Gastroesophageal sphincter (tissue), 4 donors: ENCODE results near the gene PIGU. TPM values are rescaled to one million over a fixed set of nuclear protein-coding genes. Genes with fewer than 3 reads are reported as not detected.
A peak's percentile ranks its signal among the peaks of the same experiment; 100 is the strongest.

ENCODE experiments used
- ATAC-seq: fragments of 150-250 bp; one replicate; pipeline ENCODE4 v1.9.1; 2016; ENCODE audit warnings: mild to moderate bottlenecking, moderate library complexity
- H3K27ac ChIP-seq, 4 donors: fragments of 200-600 bp; sonication (generic) in 3 of 4; 1 replicate in 3 of 4; 2 replicates in 1 of 4; pipeline ENCODE4 v1.5.1; 2016 to 2019
- H3K27me3 ChIP-seq: fragments of 200-600 bp; sonication (generic); one replicate; pipeline ENCODE4 v1.5.1; 2019
- H3K36me3 ChIP-seq, 2 donors: fragments of 200-600 bp; sonication (generic); one replicate each; pipeline ENCODE4 v1.5.1; 2019; ENCODE audit warnings: control low read depth in 1 of 2
- H3K4me1 ChIP-seq, 3 donors: fragments of 200-600 bp; sonication (generic); 1 replicate in 2 of 3; 2 replicates in 1 of 3; pipeline ENCODE4 v1.5.1; 2016 to 2019; ENCODE audit warnings: control low read depth in 2 of 3
- H3K4me3 ChIP-seq, 2 donors: fragments of 200-600 bp; sonication (generic); one replicate each; pipeline ENCODE4 v1.5.1; 2019; ENCODE audit warnings: mild to moderate bottlenecking in 1 of 2, moderate library complexity in 1 of 2
- H3K9me3 ChIP-seq, 3 donors: fragments of 200-600 bp; sonication (generic); one replicate each; pipeline ENCODE4 v1.5.1; 2017 to 2019; ENCODE audit warnings: control low read depth in 2 of 3
- EP300 ChIP-seq: sonication (generic); formaldehyde crosslinking; IDR thresholded peaks from one replicate; pipeline ENCODE4 v1.6.1; 2017; ENCODE audit warnings: antibody characterized with exemption, mild to moderate bottlenecking
- POLR2A ChIP-seq, 2 donors: fragments of 450-650 bp; IDR thresholded peaks; one replicate each; pipeline ENCODE4 v1.6.1; 2017; ENCODE audit warnings: antibody characterized with exemption in 2 of 2, mild to moderate bottlenecking in 2 of 2, moderate library complexity in 1 of 2
- POLR2AphosphoS5 ChIP-seq: sonication (generic); formaldehyde crosslinking; IDR thresholded peaks from one replicate; pipeline ENCODE4 v1.6.1; 2017; ENCODE audit warnings: antibody characterized with exemption
- WGBS, 2 donors: methylation state at CpG; one replicate each; pipeline ENCODE4 v1.1.5; 2018; ENCODE audit warnings: low coverage in 1 of 2; 5-methylcytosine and 5-hydroxymethylcytosine counted together
- total RNA-seq, 4 donors: library from RNA; depleted of rRNA; stranded (reverse); fragments of >200 nt; gene quantifications; one replicate each; pipeline ENCODE4 v1.1.0, GENCODE V29; 2016
- TF ChIP-seq, protein P1 (sequence below), 4 experiments: fragments of 200-600 bp in 2 of 4; fragments of 450-650 bp in 2 of 4; sonication (generic) in 1 of 4; IDR thresholded peaks; one replicate each; pipeline ENCODE4 v1.5.1; 2017 to 2019; ENCODE audit warnings: antibody characterized with exemption in 4 of 4, mild to moderate bottlenecking in 2 of 4, moderate library complexity in 2 of 4

The PIGU gene
- total RNA-seq, 4 donors from 2014 or later = 5.4 to 11.8 (median 10.8) TPM

DNA sequence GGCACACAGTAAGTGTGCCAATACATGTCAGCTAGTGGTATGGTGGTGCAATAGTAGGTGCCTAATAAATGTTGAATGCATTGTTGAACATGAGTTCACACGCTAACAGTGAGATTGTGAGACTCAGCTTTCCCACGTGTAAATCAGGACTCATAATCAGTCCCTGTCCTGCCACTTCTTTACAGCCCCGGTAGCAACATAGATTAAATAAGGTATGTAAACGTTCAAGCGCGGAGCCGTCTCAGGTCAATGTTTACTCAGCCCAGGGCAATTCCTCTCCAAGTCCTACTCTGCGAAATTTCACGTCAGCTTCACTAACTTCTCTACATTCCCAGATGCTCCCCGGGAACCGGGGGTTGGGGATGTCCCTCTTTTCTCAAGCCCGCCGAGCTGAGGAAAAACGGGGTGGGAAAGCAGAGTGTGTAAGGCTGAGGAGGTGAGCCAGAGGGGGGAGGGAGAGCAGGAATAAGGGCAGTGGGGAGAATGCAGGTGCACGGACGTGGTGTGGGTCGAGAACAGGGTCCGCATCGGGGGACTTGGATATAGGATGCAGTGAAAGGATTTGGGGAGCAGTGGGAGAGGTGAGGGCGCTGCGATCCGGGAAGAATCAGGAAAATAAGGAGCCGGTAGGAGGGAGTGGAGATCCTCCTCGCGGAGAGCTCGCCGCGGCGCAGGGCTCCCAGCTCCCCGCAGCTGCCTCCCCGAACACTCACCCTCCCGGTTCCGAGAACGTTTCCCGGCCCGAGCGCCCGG lies 26.7 kb upstream of the PIGU start:
- H3K27ac ChIP-seq = peak overlapping the region; percentile 86 to 100 (median 97)
- peak overlapping the region; percentile 46 to 62 for H3K4me3 ChIP-seq
- H3K36me3 ChIP-seq = no peaks in the 10 kb centered on the region
- TF ChIP-seq, protein P1, sequence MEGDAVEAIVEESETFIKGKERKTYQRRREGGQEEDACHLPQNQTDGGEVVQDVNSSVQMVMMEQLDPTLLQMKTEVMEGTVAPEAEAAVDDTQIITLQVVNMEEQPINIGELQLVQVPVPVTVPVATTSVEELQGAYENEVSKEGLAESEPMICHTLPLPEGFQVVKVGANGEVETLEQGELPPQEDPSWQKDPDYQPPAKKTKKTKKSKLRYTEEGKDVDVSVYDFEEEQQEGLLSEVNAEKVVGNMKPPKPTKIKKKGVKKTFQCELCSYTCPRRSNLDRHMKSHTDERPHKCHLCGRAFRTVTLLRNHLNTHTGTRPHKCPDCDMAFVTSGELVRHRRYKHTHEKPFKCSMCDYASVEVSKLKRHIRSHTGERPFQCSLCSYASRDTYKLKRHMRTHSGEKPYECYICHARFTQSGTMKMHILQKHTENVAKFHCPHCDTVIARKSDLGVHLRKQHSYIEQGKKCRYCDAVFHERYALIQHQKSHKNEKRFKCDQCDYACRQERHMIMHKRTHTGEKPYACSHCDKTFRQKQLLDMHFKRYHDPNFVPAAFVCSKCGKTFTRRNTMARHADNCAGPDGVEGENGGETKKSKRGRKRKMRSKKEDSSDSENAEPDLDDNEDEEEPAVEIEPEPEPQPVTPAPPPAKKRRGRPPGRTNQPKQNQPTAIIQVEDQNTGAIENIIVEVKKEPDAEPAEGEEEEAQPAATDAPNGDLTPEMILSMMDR (IDR thresholded peaks at IDR 0.05) = peak in 2 of 4 experiments; percentile 14 to 28
- no peak for TF ChIP-seq POLR2A (IDR thresholded peaks at IDR 0.05)
- no peak for TF ChIP-seq POLR2AphosphoS5
- no peak for TF ChIP-seq EP300
- H3K9me3 ChIP-seq = no peaks in the 10 kb centered on the region
- 0 to 2% methylated on average over 13 to 18 of the region's 38 CpGs for WGBS, 2 donors
- ATAC-seq = peak; percentile 2
- peaks cover 0 to 45% (median 14%) of the 10 kb centered on the region in 3 donors for H3K4me1 ChIP-seq
- H3K27me3 ChIP-seq = no peaks in the 10 kb centered on the region

GRCh38 chr20:34703061-34703423 lies 26.1 kb upstream of the PIGU start:
- Histone ChIP-seq H3K27me3 (no peaks in the 10 kb centered on the region), H3K9me3 (no peaks in the 10 kb centered on the region), H3K4me1 (peaks cover 0 to 39% (median 14%) of the 10 kb centered on the region in 3 donors), H3K27ac (peak overlapping the region in 3 of 4 donors; percentile 94 to 100 (median 100)), H3K36me3 (no peaks in the 10 kb centered on the region), H3K4me3 (peak overlapping the region in 1 of 2 donors; percentile 62)
- ATAC-seq = no peak
- TF ChIP-seq, protein P1 (IDR thresholded peaks at IDR 0.05) = no peak
- no peak for TF ChIP-seq POLR2AphosphoS5
- TF ChIP-seq EP300 = no peak
- TF ChIP-seq POLR2A (IDR thresholded peaks at IDR 0.05) = no peak
- 13 to 17% methylated on average over 1 to 2 of the region's 3 CpGs for WGBS, 2 donors

GRCh38 chr20:34701405-34702085 lies 24.7 kb upstream of the PIGU start:
- 7 to 47% methylated on average over 2 to 3 of the region's 6 CpGs for WGBS, 2 donors
- Histone ChIP-seq H3K27ac (no peak overlapping the region), H3K36me3 (no peaks in the 10 kb centered on the region), H3K9me3 (no peaks in the 10 kb centered on the region), H3K27me3 (no peaks in the 10 kb centered on the region), H3K4me3 (no peak overlapping the region), H3K4me1 (peaks cover 0 to 24% (median 14%) of the 10 kb centered on the region in 3 donors)
- TF ChIP-seq EP300 (no peak), POLR2A (IDR thresholded peaks at IDR 0.05) (no peak), POLR2AphosphoS5 (no peak)
- TF ChIP-seq, protein P1 (IDR thresholded peaks at IDR 0.05) = no peak
- ATAC-seq = no peak

GRCh38 chr20:34693414-34693813 lies 16.5 kb upstream of the PIGU start:
- Histone ChIP-seq H3K36me3 (no peaks in the 10 kb centered on the region), H3K27me3 (no peaks in the 10 kb centered on the region), H3K4me1 (no peaks in the 10 kb centered on the region), H3K4me3 (no peak overlapping the region), H3K27ac (no peak overlapping the region), H3K9me3 (no peaks in the 10 kb centered on the region)
- 72 to 80% methylated on average over 1 to 2 of the region's 4 CpGs for WGBS, 2 donors
- TF ChIP-seq EP300 = no peak
- TF ChIP-seq POLR2AphosphoS5 = no peak
- no peak for TF ChIP-seq POLR2A (IDR thresholded peaks at IDR 0.05)
- TF ChIP-seq, protein P1 (IDR thresholded peaks at IDR 0.05) = no peak
- no peak for ATAC-seq
